BLaER1 (cell line): ENCODE data around the gene ADCK2.

ENCODE experiments used
- H3K27ac ChIP-seq: shearing (Covaris generic); formaldehyde crosslinking; 2 replicates; pipeline ENCODE4 v1.8.1; 2022
- H3K27me3 ChIP-seq: shearing (Covaris generic); formaldehyde crosslinking; 2 replicates; pipeline ENCODE4 v1.8.1; 2022
- H3K36me3 ChIP-seq: shearing (Covaris generic); formaldehyde crosslinking; 2 replicates; pipeline ENCODE4 v1.8.1; 2022
- H3K4me1 ChIP-seq: shearing (Covaris generic); formaldehyde crosslinking; 2 replicates; pipeline ENCODE4 v1.8.1; 2022
- H3K4me2 ChIP-seq: shearing (Covaris generic); formaldehyde crosslinking; 2 replicates; pipeline ENCODE4 v1.8.1; 2022
- H3K4me3 ChIP-seq: shearing (Covaris generic); formaldehyde crosslinking; 2 replicates; pipeline ENCODE4 v1.8.1; 2022
- H3K9ac ChIP-seq: shearing (Covaris generic); formaldehyde crosslinking; 2 replicates; pipeline ENCODE4 v1.8.1; 2022
- H3K9me3 ChIP-seq: shearing (Covaris generic); formaldehyde crosslinking; 2 replicates; pipeline ENCODE4 v1.8.1; 2022
- H4K20me1 ChIP-seq: shearing (Covaris generic); formaldehyde crosslinking; 2 replicates; pipeline ENCODE4 v1.8.1; 2022
- Cebpa-rat ChIP-seq: shearing (Covaris generic); IDR thresholded peaks from 2 replicates; pipeline ENCODE4 v1.8.1; 2022

Gene ADCK2

GRCh38 chr7:140678081-140678815 is 5.5 kb downstream of the ADCK2 start:
- H3K27me3 ChIP-seq: no peaks in the 10 kb centered on the region
- no peak overlapping the region for H3K9ac ChIP-seq
- no peak overlapping the region for H3K27ac ChIP-seq
- peaks cover 57% of the 10 kb centered on the region for H3K36me3 ChIP-seq
- no peak overlapping the region for H3K4me2 ChIP-seq
- H3K4me1 ChIP-seq: peaks cover 40% of the 10 kb centered on the region
- no peaks in the 10 kb centered on the region for H4K20me1 ChIP-seq
- TF ChIP-seq Cebpa-rat: no peak
- H3K9me3 ChIP-seq: no peaks in the 10 kb centered on the region
- H3K4me3 ChIP-seq: no peak overlapping the region

GRCh38 chr7:140678816-140679130 is 6.0 kb downstream of the ADCK2 start:
- H3K4me2 ChIP-seq: no peak overlapping the region
- peaks cover 35% of the 10 kb centered on the region for H3K4me1 ChIP-seq
- no peak overlapping the region for H3K27ac ChIP-seq
- H3K9me3 ChIP-seq: no peaks in the 10 kb centered on the region
- no peak overlapping the region for H3K4me3 ChIP-seq
- TF ChIP-seq Cebpa-rat: no peak
- H3K9ac ChIP-seq: no peak overlapping the region
- H4K20me1 ChIP-seq: no peaks in the 10 kb centered on the region
- peaks cover 62% of the 10 kb centered on the region for H3K36me3 ChIP-seq
- no peaks in the 10 kb centered on the region for H3K27me3 ChIP-seq

- Histone ChIP-seq H4K20me1 (no peaks in the 10 kb centered on the region), H3K9me3 (no peaks in the 10 kb centered on the region), H3K9ac (no peak overlapping the region), H3K4me3 (no peak overlapping the region), H3K4me2 (no peak overlapping the region), H3K36me3 (peaks cover 66% of the 10 kb centered on the region), H3K27me3 (no peaks in the 10 kb centered on the region), H3K4me1 (peaks cover 31% of the 10 kb centered on the region), H3K27ac (no peak overlapping the region)
- TF ChIP-seq Cebpa-rat: no peak
Observed at GRCh38 chr7:140679186-140679585, 6.4 kb downstream of the ADCK2 start.

- Histone ChIP-seq H3K9ac (no peak overlapping the region), H3K4me3 (no peak overlapping the region), H3K36me3 (peaks cover 83% of the 10 kb centered on the region), H3K4me2 (no peak overlapping the region), H3K4me1 (peaks cover 14% of the 10 kb centered on the region), H3K9me3 (no peaks in the 10 kb centered on the region), H3K27ac (no peak overlapping the region), H3K27me3 (no peaks in the 10 kb centered on the region), H4K20me1 (no peaks in the 10 kb centered on the region)
- no peak for TF ChIP-seq Cebpa-rat
Observed at GRCh38 chr7:140680886-140681285, 8.1 kb downstream of the ADCK2 start.

- TF ChIP-seq Cebpa-rat: no peak
- no peaks in the 10 kb centered on the region for H3K27me3 ChIP-seq
- H3K9me3 ChIP-seq: no peaks in the 10 kb centered on the region
- H3K27ac ChIP-seq: no peak overlapping the region
- no peak overlapping the region for H3K9ac ChIP-seq
- H3K4me3 ChIP-seq: no peak overlapping the region
- peaks cover 5% of the 10 kb centered on the region for H3K4me1 ChIP-seq
- H3K36me3 ChIP-seq: peaks cover 91% of the 10 kb centered on the region
- no peaks in the 10 kb centered on the region for H4K20me1 ChIP-seq
- H3K4me2 ChIP-seq: no peak overlapping the region
Observed at GRCh38 chr7:140681766-140682165, 9.0 kb downstream of the ADCK2 start.

- Histone ChIP-seq H3K27me3 (no peaks in the 10 kb centered on the region), H3K9me3 (no peaks in the 10 kb centered on the region), H3K4me1 (no peaks in the 10 kb centered on the region), H3K4me3 (no peak overlapping the region), H3K9ac (no peak overlapping the region), H4K20me1 (no peaks in the 10 kb centered on the region), H3K36me3 (peaks cover 97% of the 10 kb centered on the region), H3K4me2 (no peak overlapping the region), H3K27ac (no peak overlapping the region)
- TF ChIP-seq Cebpa-rat: no peak
Observed at GRCh38 chr7:140683657-140684056, 10.9 kb downstream of the ADCK2 start.

- H3K27ac ChIP-seq: no peak overlapping the region
- TF ChIP-seq Cebpa-rat: no peak
- no peak overlapping the region for H3K4me3 ChIP-seq
- H3K4me2 ChIP-seq: no peak overlapping the region
- H3K4me1 ChIP-seq: no peaks in the 10 kb centered on the region
- H4K20me1 ChIP-seq: no peaks in the 10 kb centered on the region
- no peak overlapping the region for H3K9ac ChIP-seq
- H3K36me3 ChIP-seq: peaks cover 96% of the 10 kb centered on the region
- no peaks in the 10 kb centered on the region for H3K9me3 ChIP-seq
- no peaks in the 10 kb centered on the region for H3K27me3 ChIP-seq
Observed at GRCh38 chr7:140684066-140684950, 11.6 kb downstream of the ADCK2 start.

GRCh38 chr7:140685407-140686087 is 12.8 kb downstream of the ADCK2 start:
- H3K9ac ChIP-seq: no peak overlapping the region
- peaks cover 94% of the 10 kb centered on the region for H3K36me3 ChIP-seq
- H4K20me1 ChIP-seq: no peaks in the 10 kb centered on the region
- no peaks in the 10 kb centered on the region for H3K4me1 ChIP-seq
- no peak overlapping the region for H3K4me2 ChIP-seq
- H3K9me3 ChIP-seq: no peaks in the 10 kb centered on the region
- no peaks in the 10 kb centered on the region for H3K27me3 ChIP-seq
- H3K27ac ChIP-seq: no peak overlapping the region
- H3K4me3 ChIP-seq: no peak overlapping the region
- no peak for TF ChIP-seq Cebpa-rat

GRCh38 chr7:140686921-140687320 is 14.2 kb downstream of the ADCK2 start:
- Histone ChIP-seq H4K20me1 (no peaks in the 10 kb centered on the region), H3K36me3 (peaks cover 94% of the 10 kb centered on the region), H3K4me1 (no peaks in the 10 kb centered on the region), H3K4me3 (no peak overlapping the region), H3K4me2 (no peak overlapping the region), H3K27me3 (no peaks in the 10 kb centered on the region), H3K9me3 (no peaks in the 10 kb centered on the region), H3K27ac (no peak overlapping the region), H3K9ac (no peak overlapping the region)
- no peak for TF ChIP-seq Cebpa-rat

GRCh38 chr7:140688341-140688740 is 15.6 kb downstream of the ADCK2 start:
- no peak for TF ChIP-seq Cebpa-rat
- no peak overlapping the region for H3K27ac ChIP-seq
- H4K20me1 ChIP-seq: no peaks in the 10 kb centered on the region
- no peak overlapping the region for H3K9ac ChIP-seq
- peaks cover 90% of the 10 kb centered on the region for H3K36me3 ChIP-seq
- no peak overlapping the region for H3K4me3 ChIP-seq
- H3K4me1 ChIP-seq: no peaks in the 10 kb centered on the region
- H3K9me3 ChIP-seq: no peaks in the 10 kb centered on the region
- H3K27me3 ChIP-seq: no peaks in the 10 kb centered on the region
- no peak overlapping the region for H3K4me2 ChIP-seq
